Upper lobe of left lung (tissue), 4 donors: ENCODE results near the gene ALKBH5.

ENCODE experiments used
- EP300 ChIP-seq, 4 donors: sonication (generic); formaldehyde crosslinking; IDR thresholded peaks; one replicate each; pipeline ENCODE4 v1.5.1; 2017; ENCODE audit warnings: antibody characterized with exemption in 4 of 4, control low read depth in 2 of 4
- POLR2A ChIP-seq, 4 donors: fragments of 450-650 bp; IDR thresholded peaks; one replicate each; pipeline ENCODE4 v1.5.1; 2016 to 2017; ENCODE audit warnings: antibody characterized with exemption in 4 of 4, mild to moderate bottlenecking in 2 of 4
- POLR2AphosphoS5 ChIP-seq, 2 donors: sonication (generic); formaldehyde crosslinking; IDR thresholded peaks; one replicate each; pipeline ENCODE4 v1.5.1; 2017; ENCODE audit warnings: antibody characterized with exemption in 2 of 2
- TF ChIP-seq, protein P1 (sequence below), 6 experiments: fragments of 450-650 bp in 4 of 6; fragments of 200-600 bp in 2 of 6; sonication (generic) in 2 of 6; IDR thresholded peaks; one replicate each; pipeline ENCODE4 v1.5.1; 2016 to 2019; ENCODE audit warnings: antibody characterized with exemption in 6 of 6

DNA sequence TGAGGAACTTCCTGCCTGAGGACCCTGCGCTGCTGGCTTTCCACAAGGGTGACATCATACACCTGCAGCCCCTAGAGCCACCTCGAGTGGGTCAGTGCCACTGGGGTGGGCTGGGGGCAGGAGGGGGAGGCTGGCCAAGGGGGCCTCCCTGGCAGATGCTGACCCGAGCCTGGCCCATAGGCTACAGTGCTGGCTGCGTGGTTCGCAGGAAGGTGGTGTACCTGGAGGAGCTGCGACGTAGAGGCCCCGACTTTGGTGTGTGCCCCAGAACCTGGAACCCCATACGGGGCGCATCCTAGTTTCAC is 26.7 kb upstream of the ALKBH5 start:
- TF ChIP-seq, protein P1, sequence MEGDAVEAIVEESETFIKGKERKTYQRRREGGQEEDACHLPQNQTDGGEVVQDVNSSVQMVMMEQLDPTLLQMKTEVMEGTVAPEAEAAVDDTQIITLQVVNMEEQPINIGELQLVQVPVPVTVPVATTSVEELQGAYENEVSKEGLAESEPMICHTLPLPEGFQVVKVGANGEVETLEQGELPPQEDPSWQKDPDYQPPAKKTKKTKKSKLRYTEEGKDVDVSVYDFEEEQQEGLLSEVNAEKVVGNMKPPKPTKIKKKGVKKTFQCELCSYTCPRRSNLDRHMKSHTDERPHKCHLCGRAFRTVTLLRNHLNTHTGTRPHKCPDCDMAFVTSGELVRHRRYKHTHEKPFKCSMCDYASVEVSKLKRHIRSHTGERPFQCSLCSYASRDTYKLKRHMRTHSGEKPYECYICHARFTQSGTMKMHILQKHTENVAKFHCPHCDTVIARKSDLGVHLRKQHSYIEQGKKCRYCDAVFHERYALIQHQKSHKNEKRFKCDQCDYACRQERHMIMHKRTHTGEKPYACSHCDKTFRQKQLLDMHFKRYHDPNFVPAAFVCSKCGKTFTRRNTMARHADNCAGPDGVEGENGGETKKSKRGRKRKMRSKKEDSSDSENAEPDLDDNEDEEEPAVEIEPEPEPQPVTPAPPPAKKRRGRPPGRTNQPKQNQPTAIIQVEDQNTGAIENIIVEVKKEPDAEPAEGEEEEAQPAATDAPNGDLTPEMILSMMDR (IDR thresholded peaks at IDR 0.05): no peak
- TF ChIP-seq POLR2A (IDR thresholded peaks at IDR 0.05): no peak
- TF ChIP-seq EP300 (IDR thresholded peaks at IDR 0.05): no peak
- no peak for TF ChIP-seq POLR2AphosphoS5 (IDR thresholded peaks at IDR 0.05)
